ENCODE data around the gene FGF11.

The FGF11 gene

DNA sequence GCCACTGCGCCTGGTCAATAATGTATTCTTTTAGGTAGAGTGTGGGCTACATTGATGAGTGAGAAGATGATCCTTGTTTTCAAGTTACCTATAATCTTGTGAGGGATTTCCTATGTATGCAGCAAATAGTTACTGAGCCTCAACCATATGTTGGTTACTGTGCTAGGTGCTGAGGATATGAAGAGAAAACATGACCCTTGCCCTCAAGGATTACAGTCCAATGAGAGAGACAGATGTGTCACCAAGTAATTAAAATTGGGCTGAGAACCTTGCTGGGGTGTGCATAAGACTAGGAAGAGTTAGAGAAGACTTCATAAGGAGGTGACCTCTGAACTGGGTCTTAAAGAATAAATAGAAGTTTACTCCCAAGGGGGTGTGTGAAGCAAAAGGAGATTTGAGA lies 52.3 kb downstream of the FGF11 start:
- in situ Hi-C loops (cut with MboI; ENCODE audit: low pct_unique_long_range_greater_than_20kb, low sequenced_read_pairs), result no loop called here
- no peak for DNase-seq

DNA sequence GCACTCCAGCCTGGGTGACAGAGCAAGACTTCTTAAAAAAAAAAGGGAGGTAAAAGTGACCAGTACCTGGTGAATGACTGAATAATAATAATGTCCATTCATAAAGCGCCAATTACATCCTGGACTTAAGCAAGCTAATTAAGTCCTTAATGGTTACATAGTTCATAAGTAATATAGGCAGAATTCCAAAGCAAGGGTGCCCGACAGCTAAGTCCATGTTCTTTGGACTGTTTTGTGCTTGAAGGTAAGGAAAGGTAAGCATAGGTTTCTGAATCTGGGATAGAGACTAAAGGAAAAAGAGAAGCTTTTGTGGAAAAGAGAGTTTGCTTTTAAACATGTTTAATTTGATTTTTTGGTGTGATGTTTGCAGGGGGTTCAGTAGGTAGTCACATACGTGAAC lies 54.6 kb downstream of the FGF11 start:
- in situ Hi-C loops (cut with MboI; ENCODE audit: low pct_unique_long_range_greater_than_20kb, low sequenced_read_pairs), result no loop called here
- no peak for DNase-seq

Data from KBM-7 (cell line).